ENCODE results near the gene C11orf24. TPM values are rescaled to one million over a fixed set of nuclear protein-coding genes. Genes with fewer than 3 reads are reported as not detected.

The C11orf24 gene
- total and polyA plus RNA-seq, 8 donors = 5.8 to 35.1 (median 20.1) TPM

GRCh38 chr11:68213555-68214172, 58.1 kb downstream of the C11orf24 start:
- TF ChIP-seq POLR2AphosphoS5 (IDR thresholded peaks at IDR 0.05) (peak in 2 of 3 donors; percentile 75 to 81), POLR2A (IDR thresholded peaks at IDR 0.05) (peak in 2 of 4 donors; percentile 38 to 62), CTCF (IDR thresholded peaks at IDR 0.05) (peak in 1 of 7 experiments; percentile 17), EP300 (IDR thresholded peaks at IDR 0.05) (no peak)
- DNase-seq = peak; percentile 90 to 97
- H3K27me3 ChIP-seq = no peaks in the 10 kb centered on the region
- H3K27ac ChIP-seq = peak overlapping the region; percentile 91 to 100 (median 99)
- intact Hi-C loops (cut with DNase I; ENCODE audit: low total_unique reads) = no loop called here
- 0 to 1% (median 1%) methylated on average over 30 to 90 of the region's 90 CpGs; no CpG with 5 or more reads in 1 of the 5 donors for WGBS, 5 donors
- H3K9me3 ChIP-seq = no peaks in the 10 kb centered on the region
- no peaks in the 10 kb centered on the region for H3K36me3 ChIP-seq
- peak overlapping the region; percentile 83 to 90 (median 90) for H3K4me3 ChIP-seq
- peaks cover 53 to 60% (median 58%) of the 10 kb centered on the region in 4 donors for H3K4me1 ChIP-seq

GRCh38 chr11:68213135-68213515, 58.6 kb downstream of the C11orf24 start, which contains the start of gene KMT5B:
TSS of gene KMT5B (minus strand) at chr11:68213296. CDS start at chr11:68190076, 23,220 bp downstream.
- WGBS, 5 donors = 0 to 2% (median 0%) methylated on average over 2 to 60 of the region's 60 CpGs
- DNase-seq = peak; percentile 59 to 86
- Histone ChIP-seq H3K27me3 (no peaks in the 10 kb centered on the region), H3K4me1 (peaks cover 58 to 65% (median 63%) of the 10 kb centered on the region in 4 donors), H3K9me3 (no peaks in the 10 kb centered on the region), H3K36me3 (no peaks in the 10 kb centered on the region), H3K4me3 (peak within 1 kb of the TSS; percentile 83 to 90 (median 90)), H3K27ac (peak within 1 kb of the TSS; percentile 91 to 100 (median 99))
- intact Hi-C loops (cut with DNase I; ENCODE audit: low total_unique reads) = no loop called here
- TF ChIP-seq EP300 (IDR thresholded peaks at IDR 0.05) = no peak

- Histone ChIP-seq H3K27me3 (no peaks in the 10 kb centered on the region), H3K9me3 (no peaks in the 10 kb centered on the region), H3K36me3 (no peaks in the 10 kb centered on the region), H3K4me1 (peaks cover 60 to 68% (median 67%) of the 10 kb centered on the region in 4 donors), H3K27ac (peak overlapping the region; percentile 91 to 100 (median 99)), H3K4me3 (peak overlapping the region; percentile 83 to 90 (median 90))
- TF ChIP-seq CTCF (IDR thresholded peaks at IDR 0.05) = peak in 2 of 7 experiments; percentile 23 to 46
- TF ChIP-seq POLR2AphosphoS5 (IDR thresholded peaks at IDR 0.05) = peak in 1 of 3 donors; percentile 6
- TF ChIP-seq POLR2A (IDR thresholded peaks at IDR 0.05) = no peak
- WGBS, 5 donors = 0 to 1% (median 0%) methylated on average over 30 to 80 of the region's 80 CpGs
- peak; percentile 70 to 92 for DNase-seq
- intact Hi-C loops (cut with DNase I; ENCODE audit: low total_unique reads) = no loop called here
These were observed 59.2 kb downstream of the C11orf24 start for GRCh38 chr11:68212421-68213134.

GRCh38 chr11:68211546-68211945, 60.2 kb downstream of the C11orf24 start:
- WGBS, 5 donors = 15 to 24% (median 19%) methylated on average over 14 of the region's 14 CpGs
- intact Hi-C loops (cut with DNase I; ENCODE audit: low total_unique reads) = no loop called here
- peak; percentile 52 to 57 for DNase-seq

More at GRCh38 chr11:68211546-68211945, 60.2 kb downstream of the C11orf24 start:
- TF ChIP-seq CTCF (IDR thresholded peaks at IDR 0.05) = no peak
- no peak for TF ChIP-seq POLR2A (IDR thresholded peaks at IDR 0.05)
- no peak for TF ChIP-seq POLR2AphosphoS5 (IDR thresholded peaks at IDR 0.05)
- H3K4me3 ChIP-seq = peak overlapping the region; percentile 83 to 90 (median 90)
- H3K27me3 ChIP-seq = no peaks in the 10 kb centered on the region
- H3K27ac ChIP-seq = peak overlapping the region; percentile 61 to 100 (median 99)
- H3K36me3 ChIP-seq = no peaks in the 10 kb centered on the region
- no peaks in the 10 kb centered on the region for H3K9me3 ChIP-seq
- peaks cover 65 to 78% (median 75%) of the 10 kb centered on the region in 4 donors for H3K4me1 ChIP-seq

Other genes starting within 250 kb of the C11orf24 start
- 100 to 1,000 TPM in 3 of 5 donors, 10 to 100 TPM in 2; 52.0 to 310 (median 123) TPM for gene NDUFS8, start 241.3 kb downstream of the C11orf24 start, total RNA-seq
- gene NDUFS8, start 241.3 kb downstream of the C11orf24 start, polyA plus RNA-seq = 100 to 1,000 TPM; 187 to 263 (median 224) TPM
- 100 to 1,000 TPM in 4 of 5 donors, 10 to 100 TPM in 1; 46.3 to 835 (median 484) TPM for gene TCIRG1, start 232.9 kb downstream of the C11orf24 start, total RNA-seq
- 100 to 1,000 TPM in 2 of 3 donors, 10 to 100 TPM in 1; 96.7 to 147 (median 111) TPM for gene TCIRG1, start 232.9 kb downstream of the C11orf24 start, polyA plus RNA-seq
- gene CHKA, start 150.6 kb downstream of the C11orf24 start, total RNA-seq = 100 to 1,000 TPM in 4 of 5 donors, 10 to 100 TPM in 1; 85.9 to 227 (median 147) TPM
- gene CHKA, start 150.6 kb downstream of the C11orf24 start, polyA plus RNA-seq = 10 to 100 TPM; 20.9 to 47.2 (median 36.7) TPM
- gene KMT5B, start 58.7 kb downstream of the C11orf24 start, total RNA-seq = 10 to 100 TPM; 17.4 to 52.7 (median 31.6) TPM
- 10 to 100 TPM; 14.3 to 20.6 (median 14.8) TPM for gene KMT5B, start 58.7 kb downstream of the C11orf24 start, polyA plus RNA-seq
- gene LRP5, start 40.6 kb upstream of the C11orf24 start, total RNA-seq = 100 to 1,000 TPM in 2 of 5 donors, 10 to 100 TPM in 3; 36.5 to 152 (median 64.7) TPM
- gene LRP5, start 40.6 kb upstream of the C11orf24 start, polyA plus RNA-seq = 10 to 100 TPM; 11.8 to 42.4 (median 26.6) TPM
- gene PPP6R3, start 188.8 kb upstream of the C11orf24 start, total RNA-seq = 100 to 1,000 TPM in 4 of 5 donors, 10 to 100 TPM in 1; 95.7 to 236 (median 140) TPM
- gene PPP6R3, start 188.8 kb upstream of the C11orf24 start, polyA plus RNA-seq = 10 to 100 TPM; 19.5 to 23.9 (median 22.5) TPM